Activated CD4-positive, alpha-beta T cell treated with anti-CD3 and anti-CD28 coated beads, Interleukin-2, Interleukin-4, amounts not matched to agents 100 ng/mL and 50 ng/mL, durations not matched to agents 16 hours and 8 hours (primary cell): ENCODE results near the gene RBM15B.

Experiments used
- DNase-seq: peaks from one replicate; pipeline ENCODE4 v3.0.0-alpha.2; 2020; ENCODE audit warnings: low spot score

The RBM15B gene

GRCh38 chr3:51445544-51446280, 54.6 kb downstream of the RBM15B start:
- no peak for DNase-seq
